Transverse colon (tissue), 4 donors: ENCODE data around the gene PLEKHH3. TPM values are rescaled to one million over a fixed set of nuclear protein-coding genes. Genes with fewer than 3 reads are reported as not detected.
A peak's percentile ranks its signal among the peaks of the same experiment; 100 is the strongest.

Experiments used
- DNase-seq: peaks from one replicate; pipeline ENCODE4 v3.0.0-alpha.2; 2019
- H3K27ac ChIP-seq, 4 donors: fragments of 200-600 bp; sonication (generic); 2 replicates each; pipeline ENCODE4 v1.5.1; 2016 to 2018; ENCODE audit warnings: inconsistent platforms in 4 of 4
- H3K27me3 ChIP-seq: fragments of 200-600 bp; sonication (generic); 2 replicates; pipeline ENCODE4 v1.5.1; 2017; ENCODE audit warnings: inconsistent platforms
- H3K36me3 ChIP-seq, 4 donors: fragments of 200-600 bp; sonication (generic); 2 replicates each; pipeline ENCODE4 v1.5.1; 2017 to 2019; ENCODE audit warnings: inconsistent platforms in 4 of 4
- H3K4me1 ChIP-seq, 4 donors: fragments of 200-600 bp; sonication (generic); 2 replicates each; pipeline ENCODE4 v1.5.1; 2017 to 2020; ENCODE audit warnings: inconsistent platforms in 4 of 4
- H3K4me3 ChIP-seq, 4 donors: fragments of 200-600 bp; sonication (generic); 1 replicate in 1 of 4; 2 replicates in 3 of 4; pipeline versions ENCODE4 v1.5.1 to v1.6.1; 2017 to 2019; ENCODE audit warnings: inconsistent platforms in 4 of 4
- H3K9me3 ChIP-seq, 2 donors: fragments of 200-600 bp; sonication (generic); 2 replicates each; pipeline ENCODE4 v1.5.1; 2017 to 2019; ENCODE audit warnings: inconsistent platforms in 2 of 2
- CTCF ChIP-seq, 5 experiments: fragments of 200-600 bp in 3 of 5; fragments of 450-650 bp in 2 of 5; sonication (generic) in 3 of 5; IDR thresholded peaks; 1 replicate in 2 of 5; 2 replicates in 3 of 5; pipeline ENCODE4 v1.5.1; 2016 to 2017; ENCODE audit warnings: antibody characterized with exemption in 5 of 5, inconsistent platforms in 3 of 5, mild to moderate bottlenecking in 2 of 5, moderate library complexity in 1 of 5
- EP300 ChIP-seq: sonication (generic); formaldehyde crosslinking; IDR thresholded peaks from one replicate; pipeline ENCODE4 v1.6.1; 2017; ENCODE audit warnings: antibody characterized with exemption, low read depth
- POLR2A ChIP-seq: fragments of 450-650 bp; IDR thresholded peaks from one replicate; pipeline ENCODE4 v1.6.1; 2016; ENCODE audit warnings: antibody characterized with exemption, mild to moderate bottlenecking, moderate library complexity
- POLR2AphosphoS5 ChIP-seq, 3 donors: sonication (generic); formaldehyde crosslinking; IDR thresholded peaks; one replicate each; pipeline ENCODE4 v1.6.1; 2016; ENCODE audit warnings: antibody characterized with exemption in 3 of 3
- WGBS, 2 donors: methylation state at CpG; one replicate each; pipeline ENCODE4 v1.1.5; 2018; ENCODE audit warnings: low coverage in 1 of 2; 5-methylcytosine and 5-hydroxymethylcytosine counted together
- in situ Hi-C, 4 donors: fragments of 200-750 bp; cut with MboI; loops; one replicate each; pipeline versions ENCODE4 v1.15.0 to v1.15.1; 2017; ENCODE audit warnings: low sequenced_read_pairs in 3 of 4, low pct_ligation_motif_present in 1 of 4, low pct_unique_long_range_greater_than_20kb in 1 of 4
- intact Hi-C: fragments of 100-400 bp; cut with DNase I; formaldehyde crosslinking; loops from one replicate; pipeline ENCODE4 v1.15.1; 2023; ENCODE audit warnings: low total_unique reads
- total RNA-seq, 4 donors: library from RNA; depleted of rRNA; stranded (reverse); fragments of >200 nt; gene quantifications; one replicate each; pipeline ENCODE4 v1.1.0, GENCODE V29; 2016

The PLEKHH3 gene
- total RNA-seq, 4 donors from 2014 or later, result 5.8 to 29.9 (median 9.9) TPM

- H3K9me3 ChIP-seq, result no peaks in the 10 kb centered on the region
- H3K36me3 ChIP-seq, result no peaks in the 10 kb centered on the region
- DNase-seq, result no peak
- WGBS, 2 donors, result 51% methylated on average over 29 of the region's 30 CpGs; no CpG with 5 or more reads in 1 of the 2 donors
- TF ChIP-seq POLR2A, result no peak
- intact Hi-C loops (no loop called here), in situ Hi-C loops (no loop called here)
- peak overlapping the region in 2 of 4 donors; percentile 75 to 91 for H3K4me3 ChIP-seq
- peaks cover 15 to 52% (median 40%) of the 10 kb centered on the region in 4 donors for H3K4me1 ChIP-seq
- peak overlapping the region; percentile 92 to 98 (median 96) for H3K27ac ChIP-seq
- no peaks in the 10 kb centered on the region for H3K27me3 ChIP-seq
These were observed 3.4 kb downstream of the PLEKHH3 start for GRCh38 chr17:42673266-42673884.

DNA sequence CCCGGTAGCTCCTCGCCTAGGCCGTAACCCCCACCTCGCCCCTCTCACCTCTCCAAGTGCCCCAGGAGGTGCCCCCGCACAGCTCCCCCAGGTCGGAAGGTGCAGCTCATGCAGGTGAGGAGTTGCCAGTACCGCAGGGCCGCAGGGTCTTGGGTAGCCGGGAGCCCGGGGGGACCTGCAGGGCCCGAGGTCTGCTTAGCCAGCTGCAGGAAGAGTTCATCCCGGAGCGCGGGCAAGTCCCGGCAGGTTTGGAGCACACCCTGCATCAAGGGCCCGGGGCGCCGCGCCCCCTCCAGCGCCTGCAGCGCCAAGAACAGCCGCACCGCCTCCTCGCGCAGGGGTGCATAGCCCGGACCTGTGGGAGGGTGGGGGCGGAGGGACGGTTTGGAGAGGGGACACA, 4.8 kb downstream of the PLEKHH3 start:
- DNase-seq, result no peak
- Histone ChIP-seq H3K9me3 (no peaks in the 10 kb centered on the region), H3K4me3 (no peak overlapping the region), H3K36me3 (no peaks in the 10 kb centered on the region), H3K27ac (no peak overlapping the region), H3K4me1 (peaks cover 25 to 57% (median 45%) of the 10 kb centered on the region in 4 donors), H3K27me3 (no peaks in the 10 kb centered on the region)
- intact Hi-C loops (no loop called here), in situ Hi-C loops (no loop called here)
- WGBS, 2 donors, result 90% methylated on average over 28 of the region's 28 CpGs; no CpG with 5 or more reads in 1 of the 2 donors
- TF ChIP-seq EP300, result no peak
- TF ChIP-seq POLR2AphosphoS5 (IDR thresholded peaks at IDR 0.05), result no peak
- TF ChIP-seq POLR2A, result no peak
- TF ChIP-seq CTCF (IDR thresholded peaks at IDR 0.05), result no peak

GRCh38 chr17:42670789-42671657, 5.8 kb downstream of the PLEKHH3 start:
- no peak for TF ChIP-seq CTCF (IDR thresholded peaks at IDR 0.05)
- TF ChIP-seq POLR2AphosphoS5 (IDR thresholded peaks at IDR 0.05), result no peak
- TF ChIP-seq EP300, result no peak
- no peak for TF ChIP-seq POLR2A
- no peak for DNase-seq
- H3K4me3 ChIP-seq, result peak overlapping the region in 1 of 4 donors; percentile 30
- in situ Hi-C loops, result no loop called here
- H3K36me3 ChIP-seq, result no peaks in the 10 kb centered on the region
- intact Hi-C loops, result no loop called here
- H3K9me3 ChIP-seq, result no peaks in the 10 kb centered on the region
- H3K27me3 ChIP-seq, result no peaks in the 10 kb centered on the region
- H3K27ac ChIP-seq, result peak overlapping the region in 2 of 4 donors; percentile 1 to 39
- H3K4me1 ChIP-seq, result peaks cover 25 to 54% (median 45%) of the 10 kb centered on the region in 4 donors
- WGBS, 2 donors, result 80 to 83% methylated on average over 1 to 46 of the region's 50 CpGs

DNA sequence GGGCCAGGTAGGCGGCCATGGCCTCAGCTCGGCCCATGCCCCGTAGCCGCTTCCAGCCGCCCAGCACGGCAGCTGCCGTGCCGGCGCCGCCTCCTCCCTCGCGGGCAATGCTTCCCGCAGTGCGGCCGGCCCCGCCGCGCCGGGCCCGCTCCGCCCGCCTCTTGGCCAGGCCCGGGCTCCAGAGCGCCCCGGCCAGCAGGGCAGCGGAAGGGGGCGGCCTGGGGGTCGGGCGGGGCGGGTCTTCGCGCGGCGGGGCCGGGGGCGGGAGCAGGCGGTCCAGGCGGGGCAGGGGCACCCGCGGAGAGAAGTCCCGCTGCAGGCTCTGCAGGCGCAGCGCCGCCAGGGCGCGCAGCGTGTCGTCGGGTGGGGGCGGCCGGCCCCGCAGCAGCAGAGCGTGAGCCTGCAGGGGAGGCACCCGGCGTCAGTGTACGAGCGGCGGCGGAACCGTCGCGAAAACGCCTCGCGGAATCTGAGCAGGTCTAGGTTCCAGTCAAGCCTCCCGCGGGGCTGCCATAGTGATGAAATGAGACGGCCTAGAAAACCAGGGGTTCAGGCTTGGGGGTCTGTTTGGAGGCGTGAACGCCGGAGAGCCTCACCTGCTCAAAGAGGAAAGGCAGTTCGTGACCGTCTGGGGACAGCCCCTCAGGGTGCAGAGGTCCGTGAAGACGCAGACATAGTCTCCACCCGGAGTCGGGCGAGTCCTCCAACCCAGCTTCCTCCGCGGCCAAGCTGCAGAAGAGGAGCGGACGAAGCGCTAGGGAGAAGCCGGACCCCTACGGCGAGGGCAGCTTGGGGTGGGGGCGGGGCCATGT, 6.6 kb downstream of the PLEKHH3 start:
- no peaks in the 10 kb centered on the region for H3K9me3 ChIP-seq
- H3K4me3 ChIP-seq, result peak overlapping the region in 2 of 4 donors; percentile 20 to 30
- peak overlapping the region in 2 of 4 donors; percentile 1 to 79 for H3K27ac ChIP-seq
- intact Hi-C loops, result no loop called here
- no peak for DNase-seq
- TF ChIP-seq POLR2A (no peak), EP300 (no peak), CTCF (IDR thresholded peaks at IDR 0.05) (no peak), POLR2AphosphoS5 (IDR thresholded peaks at IDR 0.05) (no peak)
- H3K36me3 ChIP-seq, result no peaks in the 10 kb centered on the region
- H3K4me1 ChIP-seq, result peaks cover 25 to 46% (median 38%) of the 10 kb centered on the region in 4 donors
- in situ Hi-C loops, result no loop called here
- no peaks in the 10 kb centered on the region for H3K27me3 ChIP-seq
- 76% methylated on average over 78 of the region's 87 CpGs; no CpG with 5 or more reads in 1 of the 2 donors for WGBS, 2 donors
